ENCODE measurements around the gene ADAMTS17. TPM values are rescaled to one million over a fixed set of nuclear protein-coding genes. Genes with fewer than 3 reads are reported as not detected.

Gene ADAMTS17
- total RNA-seq, 1 donor, result 0.81 TPM

- no peak overlapping the region for H3K4me3 ChIP-seq (ENCODE audit: low read depth, low read length)
- DNase-seq (ENCODE audit: low read depth), result no peak
- TF ChIP-seq CTCF (IDR thresholded peaks at IDR 0.05; ENCODE audit: insufficient read depth, low read length), result no peak
Measured at GRCh38 chr15:100235030-100235617, 106.7 kb downstream of the ADAMTS17 start.

- TF ChIP-seq CTCF (IDR thresholded peaks at IDR 0.05; ENCODE audit: insufficient read depth, low read length), result no peak
- no peak overlapping the region for H3K4me3 ChIP-seq (ENCODE audit: low read depth, low read length)
- DNase-seq (ENCODE audit: low read depth), result peak; percentile 20
Measured at GRCh38 chr15:100234158-100235029, 107.4 kb downstream of the ADAMTS17 start.

- DNase-seq (ENCODE audit: low read depth), result no peak
- H3K4me3 ChIP-seq (ENCODE audit: low read depth, low read length), result no peak overlapping the region
- TF ChIP-seq CTCF (IDR thresholded peaks at IDR 0.05; ENCODE audit: insufficient read depth, low read length), result no peak
Measured at GRCh38 chr15:100230784-100231183, 111.0 kb downstream of the ADAMTS17 start.

- no peak for TF ChIP-seq CTCF (IDR thresholded peaks at IDR 0.05; ENCODE audit: insufficient read depth, low read length)
- no peak overlapping the region for H3K4me3 ChIP-seq (ENCODE audit: low read depth, low read length)
Measured at GRCh38 chr15:100229181-100230163, 112.3 kb downstream of the ADAMTS17 start.

GRCh38 chr15:100227781-100228180 lies 114.0 kb downstream of the ADAMTS17 start:
- H3K4me3 ChIP-seq (ENCODE audit: low read depth, low read length), result no peak overlapping the region
- TF ChIP-seq CTCF (IDR thresholded peaks at IDR 0.05; ENCODE audit: insufficient read depth, low read length), result no peak
- DNase-seq (ENCODE audit: low read depth), result no peak

More at GRCh38 chr15:100229181-100230163, 112.3 kb downstream of the ADAMTS17 start:
- DNase-seq (ENCODE audit: low read depth), result no peak

- no peak overlapping the region for H3K4me3 ChIP-seq (ENCODE audit: low read depth, low read length)
- no peak for TF ChIP-seq CTCF (IDR thresholded peaks at IDR 0.05; ENCODE audit: insufficient read depth, low read length)
- DNase-seq (ENCODE audit: low read depth), result no peak
Measured at GRCh38 chr15:100226107-100226506, 115.7 kb downstream of the ADAMTS17 start.
